Astrocyte of the spinal cord (primary cell): ENCODE data around the gene PTGER3.

ENCODE experiments used
- DNase-seq: peaks from one replicate; pipeline ENCODE4 v3.0.0; 2011; ENCODE audit warnings: low read depth, low spot score
- H3K4me3 ChIP-seq: 2 replicates; pipeline ENCODE4 v1.5.1; 2011; ENCODE audit warnings: low read depth, mild to moderate bottlenecking, low read length, moderate library complexity
- CTCF ChIP-seq: IDR thresholded peaks from 2 replicates; pipeline ENCODE4 v1.5.1; 2012; ENCODE audit warnings: low read depth, mild to moderate bottlenecking, low read length, inconsistent platforms
- in situ Hi-C: cut with HindIII; loops from 2 replicates; pipeline ENCODE4 v1.10.0; 2017; ENCODE audit warnings: low sequenced_read_pairs

PTGER3 gene

GRCh38 chr1:71074681-71075080 lies 27.1 kb upstream of the PTGER3 start:
- no peak for TF ChIP-seq CTCF
- no peak for DNase-seq
- in situ Hi-C loops = no loop called here
- H3K4me3 ChIP-seq = no peak overlapping the region

GRCh38 chr1:71072273-71072672 lies 24.7 kb upstream of the PTGER3 start:
- in situ Hi-C loops = no loop called here

GRCh38 chr1:71071720-71072119 lies 24.1 kb upstream of the PTGER3 start:
- no peak for DNase-seq
- no peak for TF ChIP-seq CTCF
- in situ Hi-C loops = no loop called here
- H3K4me3 ChIP-seq = no peak overlapping the region

More at GRCh38 chr1:71072273-71072672, 24.7 kb upstream of the PTGER3 start:
- no peak for DNase-seq
- H3K4me3 ChIP-seq = no peak overlapping the region
- TF ChIP-seq CTCF = no peak

GRCh38 chr1:71068325-71069240 lies 21.0 kb upstream of the PTGER3 start:
- no peak for DNase-seq
- no peak for TF ChIP-seq CTCF
- no peak overlapping the region for H3K4me3 ChIP-seq
- in situ Hi-C loops = no loop called here

- in situ Hi-C loops = no loop called here
- DNase-seq = no peak
- no peak for TF ChIP-seq CTCF
- H3K4me3 ChIP-seq = no peak overlapping the region
These were observed 7.2 kb upstream of the PTGER3 start for GRCh38 chr1:71054791-71055190.

GRCh38 chr1:71054281-71054731 lies 6.7 kb upstream of the PTGER3 start:
- in situ Hi-C loops = no loop called here
- no peak for TF ChIP-seq CTCF
- no peak for DNase-seq

More at GRCh38 chr1:71054281-71054731, 6.7 kb upstream of the PTGER3 start:
- H3K4me3 ChIP-seq = no peak overlapping the region
